Measurements from ENCODE around the gene PTPRM.

The PTPRM gene

GRCh38 chr18:7605705-7606104, 38.6 kb downstream of the PTPRM start:
- intact Hi-C loops (cut with DNase I; ENCODE audit: low total_unique reads), result loop anchor here (5.0 kb wide), 1 partner anchor 38 kb away; the partner anchor contains the start of gene PTPRM

GRCh38 chr18:7607540-7608173, 40.5 kb downstream of the PTPRM start:
- peaks cover 0 to 42% (median 26%) of the 10 kb centered on the region in 4 donors for H3K4me1 ChIP-seq
- H3K36me3 ChIP-seq, result no peaks in the 10 kb centered on the region
- no peaks in the 10 kb centered on the region for H3K9me3 ChIP-seq
- no peak overlapping the region for H3K4me3 ChIP-seq
- TF ChIP-seq CTCF (IDR thresholded peaks at IDR 0.05), result no peak
- no peak for DNase-seq
- intact Hi-C loops (cut with DNase I; ENCODE audit: low total_unique reads), result loop anchor here (5.0 kb wide), 1 partner anchor 40 kb away; the partner anchor contains the start of gene PTPRM
- no peaks in the 10 kb centered on the region for H3K27me3 ChIP-seq
- H3K27ac ChIP-seq, result peak overlapping the region; percentile 60 to 72

More at GRCh38 chr18:7605705-7606104, 38.6 kb downstream of the PTPRM start:
- no peaks in the 10 kb centered on the region for H3K36me3 ChIP-seq
- H3K27ac ChIP-seq, result no peak overlapping the region
- DNase-seq, result no peak
- H3K4me3 ChIP-seq, result no peak overlapping the region
- TF ChIP-seq CTCF (IDR thresholded peaks at IDR 0.05), result no peak
- no peaks in the 10 kb centered on the region for H3K27me3 ChIP-seq
- H3K4me1 ChIP-seq, result peaks cover 0 to 42% (median 26%) of the 10 kb centered on the region in 4 donors
- no peaks in the 10 kb centered on the region for H3K9me3 ChIP-seq

- no peak for TF ChIP-seq CTCF (IDR thresholded peaks at IDR 0.05)
- no peak for DNase-seq
- Histone ChIP-seq H3K27me3 (no peaks in the 10 kb centered on the region), H3K36me3 (no peaks in the 10 kb centered on the region), H3K27ac (peak overlapping the region; percentile 60 to 72), H3K4me1 (peaks cover 0 to 42% (median 26%) of the 10 kb centered on the region in 4 donors), H3K9me3 (no peaks in the 10 kb centered on the region), H3K4me3 (no peak overlapping the region)
- intact Hi-C loops (cut with DNase I; ENCODE audit: low total_unique reads), result loop anchor here (5.0 kb wide), 1 partner anchor 41 kb away; the partner anchor contains the start of gene PTPRM
Observed at GRCh38 chr18:7608174-7608550, 41.0 kb downstream of the PTPRM start.

GRCh38 chr18:7608781-7609201, 41.7 kb downstream of the PTPRM start:
- H3K27ac ChIP-seq, result peak overlapping the region; percentile 60 to 72
- H3K36me3 ChIP-seq, result no peaks in the 10 kb centered on the region
- H3K9me3 ChIP-seq, result no peaks in the 10 kb centered on the region
- H3K4me1 ChIP-seq, result peaks cover 0 to 36% (median 26%) of the 10 kb centered on the region in 4 donors
- no peaks in the 10 kb centered on the region for H3K27me3 ChIP-seq
- H3K4me3 ChIP-seq, result no peak overlapping the region
- DNase-seq, result no peak
- TF ChIP-seq CTCF (IDR thresholded peaks at IDR 0.05), result no peak
- intact Hi-C loops (cut with DNase I; ENCODE audit: low total_unique reads), result loop anchor here (5.0 kb wide), 1 partner anchor 41 kb away; the partner anchor contains the start of gene PTPRM

GRCh38 chr18:7609617-7610016, 42.5 kb downstream of the PTPRM start:
- no peak for TF ChIP-seq CTCF (IDR thresholded peaks at IDR 0.05)
- H3K27ac ChIP-seq, result peak overlapping the region in 1 of 2 donors; percentile 72

More at GRCh38 chr18:7609617-7610016, 42.5 kb downstream of the PTPRM start:
- H3K27me3 ChIP-seq, result no peaks in the 10 kb centered on the region
- intact Hi-C loops (cut with DNase I; ENCODE audit: low total_unique reads), result loop anchor here (5.0 kb wide), 1 partner anchor 42 kb away; the partner anchor contains the start of gene PTPRM
- no peak for DNase-seq
- H3K4me3 ChIP-seq, result no peak overlapping the region
- no peaks in the 10 kb centered on the region for H3K9me3 ChIP-seq
- peaks cover 0 to 36% (median 26%) of the 10 kb centered on the region in 4 donors for H3K4me1 ChIP-seq
- H3K36me3 ChIP-seq, result no peaks in the 10 kb centered on the region

Data from tibial artery (tissue), 4 donors.